K562 (cell line): ENCODE results near the gene ADAP1. TPM values are rescaled to one million over a fixed set of nuclear protein-coding genes. Genes with fewer than 3 reads are reported as not detected.

ENCODE experiments used
- ATAC-seq: fragments of 200-7000 bp; cut with Tn5 transposase; 3 replicates; pipeline ENCODE4 v1.9.1; 2020; ENCODE audit warnings: moderate library complexity
- BruUV-seq: library from RNA; stranded (reverse); fragments of 400-500 nt; replicated peaks from 2 replicates; lab custom pipeline; 2021; lab: Mats Ljungman, UMichigan
- CTCF ChIA-PET: fragments of 300-600 bp; formaldehyde crosslinking; extraction: SDS; loops from one replicate; lab custom pipeline; 2021; ENCODE audit warnings: low intra/inter-chr PET ratio; lab: Yijun Ruan, JAX
- POLR2A ChIA-PET: fragments of 300-600, 350-650 bp; sonication (Branson Sonifier 250); formaldehyde crosslinking; extraction: SDS; loops from one replicate; lab custom pipeline; 2021; ENCODE audit warnings: antibody characterized with exemption, inconsistent platforms; lab: Yijun Ruan, JAX
- DNase-seq, 4 experiments: peaks; one replicate each; pipeline versions ENCODE4 v3.0.0 to v3.0.0-alpha.2; 2011 to 2018; ENCODE audit warnings: low spot score in 3 of 4, mixed read lengths in 3 of 4; ENCODE audit errors: extremely low read depth in 1 of 4
- FAIRE-seq: peaks from 2 replicates; lab custom pipeline; 2011; peaks lifted over from hg19 to GRCh38; lab: Jason Lieb, UNC
- H2AFZ ChIP-seq: 2 replicates; pipeline ENCODE4 v1.6.0; 2011; ENCODE audit warnings: low read depth, low read length, control low read depth, inconsistent platforms
- H3K27ac ChIP-seq: fragments of 200-600 bp; 3 replicates; pipeline ENCODE4 v1.8.0; 2011; ENCODE audit warnings: low read depth, mild to moderate bottlenecking, control low read depth, inconsistent platforms, low read length, moderate library complexity, mixed read lengths; ENCODE audit errors: extremely low read depth
- H3K27me3 ChIP-seq, 2 experiments: fragments of 300-600 bp in 1 of 2; 2 replicates in 1 of 2; 3 replicates in 1 of 2; pipeline versions ENCODE4 v1.6.0 to v1.8.0; 2011; ENCODE audit warnings: inconsistent platforms in 2 of 2, low read length in 2 of 2, mild to moderate bottlenecking in 1 of 2, mixed read lengths in 1 of 2, moderate library complexity in 1 of 2; ENCODE audit not compliant: control insufficient read depth in 2 of 2, insufficient read depth in 2 of 2
- H3K36me3 ChIP-seq: fragments of 300-600 bp; 3 replicates; pipeline ENCODE4 v1.8.0; 2011; ENCODE audit warnings: mild to moderate bottlenecking, low read length, inconsistent platforms; ENCODE audit not compliant: control insufficient read depth, insufficient read depth
- H3K4me1 ChIP-seq, 2 experiments: fragments of 200-600 bp in 1 of 2; replicated peaks in 1 of 2; 2 replicates in 1 of 2; 3 replicates in 1 of 2; pipeline versions ENCODE4 v1.5.1 to v1.8.0; 2011; ENCODE audit warnings: inconsistent platforms in 2 of 2, low read length in 2 of 2, mild to moderate bottlenecking in 1 of 2, mixed read lengths in 1 of 2, moderate library complexity in 1 of 2; ENCODE audit not compliant: control insufficient read depth in 2 of 2, insufficient read depth in 2 of 2
- H3K4me2 ChIP-seq: 2 replicates; pipeline ENCODE4 v1.6.1; 2011; ENCODE audit warnings: low read length, control low read depth, inconsistent platforms, mixed read lengths; ENCODE audit not compliant: insufficient read depth
- H3K4me3 ChIP-seq: fragments of 200-600 bp; sonication (generic), shearing (Covaris generic); 2 replicates; pipeline ENCODE4 v1.5.1; 2016; ENCODE audit warnings: control low read depth, inconsistent platforms
- H3K79me2 ChIP-seq: fragments of 200-600 bp; 3 replicates; pipeline ENCODE4 v1.8.0; 2011; ENCODE audit warnings: low read length, inconsistent platforms; ENCODE audit not compliant: control insufficient read depth, insufficient read depth
- H3K9ac ChIP-seq, 2 experiments: 2 replicates each; pipeline versions ENCODE4 v1.6.0 to v1.6.1; 2011; ENCODE audit warnings: low read depth in 2 of 2, low read length in 2 of 2, control low read depth in 1 of 2, inconsistent platforms in 1 of 2, mild to moderate bottlenecking in 1 of 2, mixed read lengths in 1 of 2; ENCODE audit not compliant: insufficient read depth in 1 of 2
- H3K9me1 ChIP-seq: one replicate; pipeline ENCODE4 v1.6.0; 2011; ENCODE audit warnings: inconsistent platforms, mild to moderate bottlenecking, low read length, moderate library complexity; ENCODE audit not compliant: control insufficient read depth, insufficient read depth
- H3K9me3 ChIP-seq: replicated peaks from 2 replicates; pipeline ENCODE4 v1.5.1; 2011; ENCODE audit warnings: low read depth, low read length, inconsistent platforms; ENCODE audit not compliant: control insufficient read depth, insufficient read depth
- H4K20me1 ChIP-seq: replicated peaks from 2 replicates; pipeline ENCODE4 v1.6.1; 2011; ENCODE audit warnings: low read length, inconsistent platforms, mixed read lengths; ENCODE audit not compliant: control insufficient read depth, insufficient read depth
- ILK ChIP-seq: fragments of 450-650 bp; IDR thresholded peaks from 2 replicates; pipeline ENCODE4 v1.6.1; 2016; ENCODE audit warnings: missing genetic modification characterization, low read depth, mild to moderate bottlenecking, missing compliant biosample characterization, moderate library complexity, borderline replicate concordance
- KLF1 ChIP-seq: fragments of 450-650 bp; IDR thresholded peaks from 2 replicates; pipeline ENCODE4 v1.6.1; 2016; ENCODE audit warnings: missing genetic modification characterization, missing compliant biosample characterization
- NR0B1 ChIP-seq: fragments of 450-650 bp; IDR thresholded peaks from one replicate; pipeline ENCODE4 v1.6.1; 2018; ENCODE audit warnings: mild to moderate bottlenecking, moderate library complexity; ENCODE audit not compliant: partially characterized antibody
- PCBP1 ChIP-seq: fragments of 200-400 bp; formaldehyde crosslinking; IDR thresholded peaks from 2 replicates; pipeline ENCODE4 v1.6.1; 2018; ENCODE audit warnings: mild to moderate bottlenecking, low read depth, low read length; ENCODE audit not compliant: poor library complexity, severe bottlenecking
- POLR2G ChIP-seq: fragments of 200-400 bp; formaldehyde crosslinking; IDR thresholded peaks from 2 replicates; pipeline ENCODE4 v1.6.1; 2017; ENCODE audit warnings: low read depth, mild to moderate bottlenecking, antibody characterized with exemption, low read length, moderate library complexity
- TBL1XR1 ChIP-seq, 2 experiments: IDR thresholded peaks; 2 replicates each; pipeline ENCODE4 v1.6.1; 2012; ENCODE audit warnings: improper control_type of control experiment in 2 of 2, low read length in 2 of 2, mild to moderate bottlenecking in 1 of 2
- ZBTB11 ChIP-seq, 3 experiments: fragments of 200-800 bp in 1 of 3; fragments of 250-450 bp in 1 of 3; fragments of 450-650 bp in 1 of 3; sonication (Bioruptor Pico) in 1 of 3; sonication (Bioruptor generic) in 1 of 3; formaldehyde crosslinking in 1 of 3; IDR thresholded peaks; 2 replicates each; pipeline versions ENCODE4 v1.6.1 to v1.8.0; 2016 to 2022; ENCODE audit warnings: mild to moderate bottlenecking in 2 of 3, missing genetic modification characterization in 2 of 3, missing compliant biosample characterization in 1 of 3, moderate library complexity in 1 of 3
- WGBS: fragments of 100-300 bp; shearing (Covaris generic); methylation state at CpG from one replicate; pipeline ENCODE4 v1.1.6; 2016; ENCODE audit warnings: low coverage, mixed read lengths; ENCODE audit not compliant: insufficient coverage; ENCODE audit errors: missing lambda C conversion rate; 5-methylcytosine and 5-hydroxymethylcytosine counted together
- in situ Hi-C: fragments of 300-500 bp; cut with MboI; formaldehyde crosslinking; loops from 4 replicates; pipeline ENCODE4 v1.15.0; 2018; ENCODE audit warnings: inconsistent platforms, mixed read lengths
- intact Hi-C: fragments of 100-400 bp; cut with micrococcal nuclease; formaldehyde crosslinking; loops from 2 replicates; pipeline ENCODE4 v1.14.2; 2022
- polyA plus RNA-seq, 8 experiments: library from polyadenylated mRNA; depleted of rRNA in 4 of 8; stranded (reverse) in 5 of 8; unstranded in 3 of 8; fragments of >200 nt; fragmentation: Nextera tagmentation in 2 of 8; fragmentation: Illumina TruSeq in 1 of 8; extraction: Ambion mirVana in 2 of 8; extraction: Trizol in 1 of 8; gene quantifications; 2 replicates each; pipeline versions ENCODE4 v1.2.1 to v1.2.3, GENCODE V29; 2011 to 2014; ENCODE audit warnings: inconsistent platforms in 1 of 8, missing spikeins in 1 of 8
- total RNA-seq, 7 experiments: library from RNA; depleted of rRNA in 6 of 7; stranded (reverse); fragments of >200 nt in 6 of 7; fragmentation: Illumina TruSeq in 2 of 7; extraction: Trizol in 2 of 7; gene quantifications; 2 replicates each; pipeline versions ENCODE4 v1.2.1 to v1.2.3, GENCODE V29; 2011 to 2021; ENCODE audit warnings: low replicate concordance in 1 of 7

The ADAP1 gene
- total and polyA plus RNA-seq, 9 of the 15 experiments (the other 6 are each of a cell fraction or from before 2014, with no cell fraction given) = 0.27 to 1.4 (median 0.52) TPM; not detected in 3

GRCh38 chr7:911791-912480 lies 42.5 kb downstream of the ADAP1 start:
- no peak overlapping the region for H3K27ac ChIP-seq
- no peak overlapping the region for H3K9ac ChIP-seq
- H3K4me2 ChIP-seq = no peak overlapping the region
- no peak overlapping the region for H3K4me3 ChIP-seq
- no peaks in the 10 kb centered on the region for H3K36me3 ChIP-seq
- no peaks in the 10 kb centered on the region for H4K20me1 ChIP-seq
- ATAC-seq = no peak
- ChIA-PET CTCF (no interaction called here), POLR2A (interaction anchor here (0.8 to 1.8 kb wide), 2 partner anchors 10 to 11 kb away, joined by 3 to 7 read pairs; no protein-coding TSS in a partner anchor)
- peaks cover 0 to 69% of the 10 kb centered on the region in 2 experiments; a peak in 2 of 5 replicates for H3K4me1 ChIP-seq
- WGBS = 34% methylated on average over 9 of the region's 41 CpGs
- no peaks in the 10 kb centered on the region for H3K9me1 ChIP-seq
- no peaks in the 10 kb centered on the region for H3K9me3 ChIP-seq
- in situ Hi-C loops = no loop called here
- FAIRE-seq = no peak
- TF ChIP-seq PCBP1 (peak; percentile 14), NR0B1 (no peak), TBL1XR1 (IDR thresholded peaks at IDR 0.05; ENCODE audit: low read length in 2 of 2) (no peak), ZBTB11 (CRISPR knock-in tag; IDR thresholded peaks at IDR 0.05) (no peak), KLF1 (tag) (no peak), POLR2G (0 out of 2 replicates have a peak, but pooled peaks have one; percentile 25), ILK (tag) (no peak)
- H2AFZ ChIP-seq = no peak overlapping the region
- BruUV-seq = no TSS peak
- peaks cover 8 to 27% of the 10 kb centered on the region in 2 experiments; a peak in 4 of 5 replicates for H3K27me3 ChIP-seq
- DNase-seq = no peak
- no peaks in the 10 kb centered on the region for H3K79me2 ChIP-seq
- intact Hi-C loops = no loop called here
